Suppressor macrophage (primary cell): Measurements from ENCODE around the gene ARHGAP12.
"Not testable (repeated sequence)": the region's sequence is repeated elsewhere in the genome, so short reads cannot be mapped to it uniquely, and the experiment has no call there.

ENCODE experiments used
- DNase-seq, 4 experiments: peaks; one replicate each; pipeline ENCODE4 v3.0.0-alpha.2; 2020 to 2022

Gene ARHGAP12

GRCh38 chr10:31819391-31819820 is 109.2 kb downstream of the ARHGAP12 start:
- DNase-seq = no peak

- DNase-seq = no peak
Observed at GRCh38 chr10:31816318-31816717, 112.3 kb downstream of the ARHGAP12 start.

- DNase-seq = peak; percentile 46 to 75 (median 67)
Observed at GRCh38 chr10:31808258-31809218, 120.1 kb downstream of the ARHGAP12 start.

DNA sequence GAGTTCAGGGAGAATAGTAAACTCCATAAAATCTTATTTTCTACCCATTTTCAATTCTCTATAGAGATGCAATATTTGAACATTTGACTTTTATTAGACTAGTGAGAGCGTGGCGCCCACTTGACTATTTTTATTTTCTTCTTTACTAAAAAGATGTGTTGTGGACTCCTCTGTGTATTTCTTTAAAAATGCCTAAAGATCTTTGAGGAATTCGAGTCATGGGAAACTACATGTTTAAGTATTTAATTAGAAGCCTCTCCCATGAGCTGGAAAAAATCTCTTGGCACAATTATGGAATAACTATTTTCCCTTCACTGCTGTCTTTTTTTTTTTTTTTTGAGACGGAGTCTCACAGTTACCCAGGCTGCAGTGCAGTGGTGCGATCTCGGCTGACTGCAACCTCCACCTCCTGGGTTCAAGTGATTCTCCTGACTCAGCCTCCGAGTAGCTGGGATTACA is 124.2 kb downstream of the ARHGAP12 start:
- no peak for DNase-seq

GRCh38 chr10:31803606-31804351 is 124.9 kb downstream of the ARHGAP12 start:
- DNase-seq = no peak

- no peak for DNase-seq
Observed at GRCh38 chr10:31799181-31799580, 129.4 kb downstream of the ARHGAP12 start.

- peak in 2 of 4 experiments; percentile 27 to 35 for DNase-seq
Observed at GRCh38 chr10:31792745-31793144, 135.9 kb downstream of the ARHGAP12 start.

DNA sequence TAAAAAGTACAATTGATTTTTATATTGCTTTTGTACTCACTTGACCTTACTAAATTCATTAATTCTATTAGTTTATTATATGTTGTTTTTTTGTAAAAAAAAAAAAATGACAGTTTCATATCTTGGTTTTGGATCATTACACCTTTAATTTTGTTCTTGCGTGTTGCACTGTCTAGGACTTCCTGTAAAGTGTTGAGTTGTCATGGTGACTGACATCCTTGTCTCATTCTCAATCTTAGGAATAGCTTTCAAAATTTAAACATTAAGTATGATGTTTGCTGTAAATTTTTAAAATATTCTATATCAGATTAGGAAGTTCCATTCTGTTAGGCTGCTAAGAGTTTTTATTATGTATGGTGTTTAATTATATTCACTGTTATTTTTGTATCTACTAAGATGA is 139.1 kb downstream of the ARHGAP12 start:
- no peak for DNase-seq

GRCh38 chr10:31782701-31783100 is 145.9 kb downstream of the ARHGAP12 start:
- DNase-seq = peak in 1 of 4 experiments; percentile 14

DNA sequence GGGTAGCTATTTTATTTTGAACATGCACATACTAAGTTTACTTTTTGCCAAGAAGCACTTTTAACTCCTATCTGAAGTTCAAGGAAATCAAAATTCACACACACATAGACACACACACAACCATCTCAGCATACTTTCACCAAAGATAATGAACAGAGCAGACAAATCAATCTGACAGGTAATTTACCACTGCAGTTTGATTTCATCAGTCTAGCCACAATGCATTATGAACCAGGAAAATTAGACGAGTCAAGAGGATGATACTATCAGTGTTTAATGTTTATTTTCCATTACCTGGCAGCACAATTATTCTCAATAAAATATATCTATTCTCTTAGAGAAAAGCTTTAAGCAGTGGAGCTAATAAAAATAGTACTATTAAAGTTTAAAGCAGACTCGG is 147.9 kb downstream of the ARHGAP12 start:
- DNase-seq = no peak

GRCh38 chr10:31778627-31779026 is 150.0 kb downstream of the ARHGAP12 start:
- no peak for DNase-seq

DNA sequence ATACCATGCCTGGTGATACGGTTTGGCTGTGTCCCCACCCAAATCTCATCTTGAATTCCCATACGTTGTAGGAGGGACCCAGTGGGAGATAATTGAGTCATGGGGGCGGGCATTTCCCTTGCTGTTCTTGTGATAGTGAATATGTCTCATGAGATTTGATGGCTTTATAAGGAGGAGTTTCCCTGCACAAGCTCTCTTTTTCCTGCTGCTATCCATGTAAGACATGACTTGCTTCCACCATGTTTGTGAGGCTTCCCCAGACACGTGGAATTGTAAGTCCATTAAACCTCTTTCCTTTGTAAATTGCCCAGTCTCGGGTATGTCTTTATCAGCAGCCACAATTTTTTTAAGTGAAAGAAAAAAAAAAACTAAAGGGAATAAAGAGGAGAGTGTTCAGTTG is 152.5 kb downstream of the ARHGAP12 start:
- no peak for DNase-seq

DNA sequence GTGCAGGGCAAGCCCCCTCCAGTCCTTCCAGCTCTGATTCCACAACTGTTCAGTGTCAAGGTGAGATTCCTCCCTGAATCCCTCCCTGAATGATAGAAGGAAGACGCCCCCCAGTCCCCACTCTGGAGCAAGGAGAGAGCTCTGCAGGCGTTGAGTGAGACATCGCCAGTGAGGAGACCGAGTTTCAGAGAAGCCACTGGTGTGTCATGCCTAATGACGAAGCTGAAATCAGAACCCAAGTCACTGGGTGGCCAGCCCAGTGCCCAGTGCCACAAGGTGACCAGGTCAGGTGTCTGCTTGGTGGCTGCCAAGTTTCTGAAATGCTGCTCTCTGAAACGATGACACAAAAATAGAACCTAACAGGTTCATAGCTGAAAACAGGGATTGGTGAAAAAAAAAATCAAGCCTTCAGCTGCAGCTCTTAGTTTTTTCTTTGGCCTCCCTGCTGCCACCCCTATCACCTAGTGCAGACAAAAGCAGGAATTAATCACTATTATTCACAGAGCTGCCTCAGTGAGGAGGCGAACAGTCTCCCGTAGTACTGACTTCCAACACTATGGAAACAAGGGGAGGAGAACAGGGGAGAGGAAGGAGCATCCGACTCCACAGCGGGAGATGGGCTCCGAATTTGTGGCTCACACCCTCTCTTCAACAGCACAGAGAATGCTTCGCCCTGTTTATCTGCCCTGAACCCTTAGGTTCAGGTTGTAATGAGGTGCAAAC is 153.5 kb downstream of the ARHGAP12 start:
- DNase-seq = no peak

DNA sequence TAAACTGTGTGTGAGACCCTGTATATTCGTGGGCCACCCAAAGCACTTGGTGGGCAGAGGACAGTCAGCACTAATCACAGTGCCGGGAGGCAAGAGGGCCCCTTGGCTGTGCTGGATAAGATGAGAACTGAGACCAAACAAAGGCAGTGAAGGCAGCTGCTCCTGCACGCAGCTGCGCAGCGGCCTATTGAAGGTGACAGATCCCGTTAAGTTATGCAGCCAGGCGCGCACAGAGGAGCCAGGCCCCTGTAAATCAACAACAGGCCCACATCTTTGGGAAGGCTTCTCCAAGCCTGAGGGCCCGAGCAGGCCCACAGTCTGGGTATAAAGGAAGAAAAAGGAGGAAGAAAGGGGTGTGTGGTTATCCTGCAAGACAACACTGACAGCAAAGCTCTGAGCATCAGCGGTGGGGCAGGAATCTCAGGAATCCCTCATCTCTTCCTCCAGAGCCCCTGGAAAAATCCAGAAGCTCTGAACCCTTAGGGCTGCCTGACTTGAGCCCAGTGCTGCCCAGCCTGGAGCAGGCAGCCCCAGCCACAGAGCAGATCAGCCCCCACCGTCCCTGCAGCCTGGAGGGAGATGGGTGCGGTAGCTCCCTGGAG is 154.2 kb downstream of the ARHGAP12 start:
- DNase-seq = no peak

- DNase-seq = no peak
Observed at GRCh38 chr10:31773749-31774298, 154.8 kb downstream of the ARHGAP12 start.

DNA sequence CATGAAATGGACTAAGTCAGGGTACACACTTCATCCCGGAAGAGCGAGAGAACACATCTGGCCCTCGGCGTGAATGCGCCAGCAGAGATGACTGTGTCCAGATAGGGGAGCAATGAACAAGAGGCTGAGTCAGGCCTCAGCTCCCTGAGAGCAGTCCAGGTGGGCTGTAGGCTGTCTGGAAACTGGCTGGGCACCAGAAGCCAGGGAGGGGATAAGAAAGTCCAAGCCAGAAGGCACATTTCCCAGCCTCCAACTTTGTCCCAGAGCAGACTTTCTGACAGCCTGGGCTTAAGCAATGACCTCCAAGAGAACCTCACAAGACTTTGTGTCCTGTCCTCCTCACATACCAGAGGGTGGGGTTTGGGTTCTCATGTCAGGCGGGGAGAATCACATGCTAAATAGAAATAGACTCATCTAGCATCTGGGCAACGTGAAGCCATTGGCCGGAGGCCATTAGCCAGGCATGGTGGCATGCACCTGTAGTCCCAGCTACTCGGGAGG is 157.2 kb downstream of the ARHGAP12 start:
- DNase-seq = no peak

GRCh38 chr10:31770307-31770902 is 158.2 kb downstream of the ARHGAP12 start:
- peak; percentile 64 to 82 (median 74) for DNase-seq

DNA sequence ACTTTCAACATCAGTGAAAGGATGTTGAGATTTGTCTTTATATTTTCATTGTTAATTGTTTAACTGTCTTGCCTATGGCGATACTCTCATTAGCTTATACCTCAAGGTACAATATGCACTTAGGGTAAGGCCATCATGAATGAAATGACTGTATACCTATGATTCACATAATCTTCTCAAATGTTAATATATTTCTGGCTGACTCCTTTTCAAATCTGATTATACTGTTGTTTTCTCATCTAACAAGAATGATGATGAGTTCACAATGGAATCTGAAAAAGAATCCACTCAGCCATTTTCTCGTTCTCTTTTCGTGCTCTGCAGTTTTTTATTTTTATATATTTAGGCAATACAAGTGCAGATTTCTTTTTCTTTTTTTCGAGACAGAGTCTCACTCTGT is 159.1 kb downstream of the ARHGAP12 start:
- DNase-seq = no peak

- not testable (repeated sequence) for DNase-seq
Observed at GRCh38 chr10:31768935-31769334, 159.7 kb downstream of the ARHGAP12 start.

DNA sequence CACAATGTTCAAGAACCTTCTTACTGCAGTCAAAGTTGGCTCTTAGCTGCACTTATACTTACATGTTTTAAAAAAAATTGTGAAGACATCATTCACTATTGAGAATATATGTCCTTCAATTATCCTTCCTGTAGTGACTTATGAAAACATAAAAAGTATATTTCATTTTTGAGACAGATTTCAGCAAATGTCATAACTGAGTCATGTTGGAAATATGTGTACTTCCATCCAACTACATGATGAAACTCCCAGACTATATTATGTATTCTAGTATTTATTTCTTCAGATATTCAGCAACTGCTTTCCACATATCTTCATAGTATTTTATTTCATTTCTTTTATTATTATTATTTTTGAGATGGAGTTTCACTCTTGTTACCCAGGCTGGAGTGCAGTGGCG is 160.2 kb downstream of the ARHGAP12 start:
- no peak for DNase-seq

- DNase-seq = no peak
Observed at GRCh38 chr10:31765541-31765940, 163.1 kb downstream of the ARHGAP12 start.
